Subcutaneous abdominal adipose tissue (tissue), 5 donors: ENCODE measurements around the gene VWA7.

Experiments used
- H3K27ac ChIP-seq: one replicate; pipeline ENCODE4 v1.7.0; 2013; ENCODE audit warnings: low read depth, mild to moderate bottlenecking, inconsistent platforms, low read length, moderate library complexity
- H3K27me3 ChIP-seq, 5 donors: one replicate each; pipeline ENCODE4 v1.7.0; 2013; ENCODE audit warnings: low read length in 5 of 5, inconsistent platforms in 1 of 5; ENCODE audit not compliant: control insufficient read depth in 5 of 5, insufficient read depth in 4 of 5
- H3K36me3 ChIP-seq, 5 donors: one replicate each; pipeline ENCODE4 v1.7.0; 2013; ENCODE audit warnings: low read length in 5 of 5; ENCODE audit not compliant: control insufficient read depth in 5 of 5, insufficient read depth in 5 of 5
- H3K4me1 ChIP-seq, 5 donors: one replicate each; pipeline ENCODE4 v1.7.0; 2013; ENCODE audit warnings: low read length in 5 of 5, mild to moderate bottlenecking in 3 of 5, moderate library complexity in 1 of 5; ENCODE audit not compliant: control insufficient read depth in 5 of 5, insufficient read depth in 5 of 5
- H3K4me3 ChIP-seq, 5 donors: one replicate each; pipeline ENCODE4 v1.7.0; 2013; ENCODE audit warnings: low read length in 5 of 5, low read depth in 1 of 5
- H3K9ac ChIP-seq, 5 donors: one replicate each; pipeline ENCODE4 v1.7.0; 2013; ENCODE audit warnings: low read length in 5 of 5, mild to moderate bottlenecking in 4 of 5, moderate library complexity in 3 of 5
- H3K9me3 ChIP-seq, 5 donors: one replicate each; pipeline ENCODE4 v1.7.0; 2013; ENCODE audit warnings: low read length in 5 of 5; ENCODE audit not compliant: control insufficient read depth in 5 of 5
- donor health status: healthy.
- donor health status: healthy.
- donor health status: healthy.
- donor health status: healthy.
- donor health status: healthy.

Gene VWA7

GRCh38 chr6:31732029-31732428 is 45.1 kb downstream of the VWA7 start:
- H3K36me3 ChIP-seq, result peaks cover 7 to 48% (median 42%) of the 10 kb centered on the region in 5 donors
- H3K4me1 ChIP-seq, result peaks cover 11 to 80% (median 67%) of the 10 kb centered on the region in 5 donors
- H3K27ac ChIP-seq, result peak overlapping the region; percentile 97
- no peak overlapping the region for H3K4me3 ChIP-seq
- H3K9me3 ChIP-seq, result no peaks in the 10 kb centered on the region
- H3K27me3 ChIP-seq, result no peaks in the 10 kb centered on the region
- H3K9ac ChIP-seq, result no peak overlapping the region

- peaks cover 19 to 62% (median 56%) of the 10 kb centered on the region in 5 donors for H3K36me3 ChIP-seq
- H3K9me3 ChIP-seq, result no peaks in the 10 kb centered on the region
- H3K9ac ChIP-seq, result peak overlapping the region in 2 of 5 donors; percentile 90 to 91
- peak overlapping the region; percentile 97 for H3K27ac ChIP-seq
- H3K4me1 ChIP-seq, result peaks cover 11 to 86% (median 72%) of the 10 kb centered on the region in 5 donors
- H3K27me3 ChIP-seq, result no peaks in the 10 kb centered on the region
- H3K4me3 ChIP-seq, result peak overlapping the region in 4 of 5 donors; percentile 36 to 98 (median 94)
These were observed 46.5 kb downstream of the VWA7 start for GRCh38 chr6:31730631-31731086.

- Histone ChIP-seq H3K27ac (peak overlapping the region; percentile 97), H3K9ac (peak overlapping the region in 4 of 5 donors; percentile 81 to 91 (median 88)), H3K36me3 (peaks cover 20 to 65% (median 58%) of the 10 kb centered on the region in 5 donors), H3K27me3 (no peaks in the 10 kb centered on the region), H3K4me3 (peak overlapping the region; percentile 93 to 98 (median 96)), H3K9me3 (no peaks in the 10 kb centered on the region), H3K4me1 (peaks cover 11 to 81% (median 67%) of the 10 kb centered on the region in 5 donors)
These were observed 47.0 kb downstream of the VWA7 start for GRCh38 chr6:31729979-31730630.

- Histone ChIP-seq H3K27ac (peak overlapping the region; percentile 97), H3K4me1 (peaks cover 11 to 75% (median 61%) of the 10 kb centered on the region in 5 donors), H3K36me3 (peaks cover 20 to 66% (median 60%) of the 10 kb centered on the region in 5 donors), H3K9me3 (no peaks in the 10 kb centered on the region), H3K27me3 (no peaks in the 10 kb centered on the region), H3K4me3 (peak overlapping the region; percentile 93 to 98 (median 96)), H3K9ac (peak overlapping the region; percentile 77 to 91 (median 86))
These were observed 47.6 kb downstream of the VWA7 start for GRCh38 chr6:31729515-31729978.

- peaks cover 6 to 69% (median 55%) of the 10 kb centered on the region in 5 donors for H3K4me1 ChIP-seq
- H3K27ac ChIP-seq, result peak within 1 kb of the TSS; percentile 97
- H3K9me3 ChIP-seq, result no peaks in the 10 kb centered on the region
- H3K9ac ChIP-seq, result peak within 1 kb of the TSS; percentile 77 to 91 (median 86)
- H3K27me3 ChIP-seq, result no peaks in the 10 kb centered on the region
- H3K36me3 ChIP-seq, result peaks cover 20 to 68% (median 57%) of the 10 kb centered on the region in 5 donors
- peak within 1 kb of the TSS; percentile 93 to 98 (median 96) for H3K4me3 ChIP-seq
These were observed 48.2 kb downstream of the VWA7 start, which contains the start of gene DDAH2 for GRCh38 chr6:31728767-31729514. Gene DDAH2 (minus strand): TSS chr6:31729299. CDS start chr6:31729161, 138 bp downstream.

GRCh38 chr6:31727717-31728671 is 49.1 kb downstream of the VWA7 start:
- Histone ChIP-seq H3K27ac (peak overlapping the region; percentile 97), H3K9ac (peak overlapping the region; percentile 77 to 91 (median 86)), H3K27me3 (no peaks in the 10 kb centered on the region), H3K36me3 (peaks cover 20 to 59% (median 47%) of the 10 kb centered on the region in 5 donors), H3K9me3 (no peaks in the 10 kb centered on the region), H3K4me3 (peak overlapping the region; percentile 93 to 98 (median 96)), H3K4me1 (peaks cover 6 to 61% (median 46%) of the 10 kb centered on the region in 5 donors)

GRCh38 chr6:31727034-31727716 is 50.0 kb downstream of the VWA7 start:
- Histone ChIP-seq H3K27ac (peak overlapping the region; percentile 97), H3K9me3 (no peaks in the 10 kb centered on the region), H3K36me3 (peaks cover 18 to 51% (median 41%) of the 10 kb centered on the region in 5 donors), H3K27me3 (no peaks in the 10 kb centered on the region), H3K9ac (peak overlapping the region in 2 of 5 donors; percentile 32 to 45), H3K4me3 (peak overlapping the region; percentile 0 to 98 (median 93)), H3K4me1 (peaks cover 6 to 56% (median 45%) of the 10 kb centered on the region in 5 donors)

GRCh38 chr6:31725502-31726350 is 51.4 kb downstream of the VWA7 start:
- Histone ChIP-seq H3K4me3 (no peak overlapping the region), H3K9me3 (no peaks in the 10 kb centered on the region), H3K36me3 (peaks cover 13 to 39% (median 27%) of the 10 kb centered on the region in 5 donors), H3K9ac (no peak overlapping the region), H3K27me3 (no peaks in the 10 kb centered on the region), H3K4me1 (peaks cover 3 to 44% (median 37%) of the 10 kb centered on the region in 5 donors), H3K27ac (no peak overlapping the region)
